Mesenchymal stem cell (in vitro differentiated cells and primary cell): ENCODE data around the gene TMEFF1.

Experiments
- DNase-seq: peaks from one replicate; pipeline ENCODE4 v3.0.0-alpha.2; 2013
- H2AFZ ChIP-seq: one replicate; pipeline ENCODE4 v1.6.1; 2013; ENCODE audit warnings: low read depth, mild to moderate bottlenecking, control low read depth, inconsistent platforms, low read length, moderate library complexity
- H2AK5ac ChIP-seq: 2 replicates; pipeline ENCODE4 v1.6.1; 2013; ENCODE audit warnings: low read length, moderate library complexity, mild to moderate bottlenecking, inconsistent platforms; ENCODE audit not compliant: severe bottlenecking
- H2BK120ac ChIP-seq: one replicate; pipeline ENCODE4 v1.6.1; 2013; ENCODE audit warnings: low read depth, mild to moderate bottlenecking, inconsistent platforms, low read length, moderate library complexity
- H2BK12ac ChIP-seq, 2 experiments: one replicate each; pipeline ENCODE4 v1.6.1; 2013; ENCODE audit warnings: inconsistent platforms in 2 of 2, low read length in 2 of 2, mild to moderate bottlenecking in 2 of 2, moderate library complexity in 2 of 2, control low read depth in 1 of 2
- H2BK15ac ChIP-seq: one replicate; pipeline ENCODE4 v1.6.1; 2013; ENCODE audit warnings: mild to moderate bottlenecking, low read depth, inconsistent platforms; ENCODE audit not compliant: poor library complexity, severe bottlenecking
- H2BK5ac ChIP-seq: 2 replicates; pipeline ENCODE4 v1.6.1; 2013; ENCODE audit warnings: low read depth, mild to moderate bottlenecking, low read length, control low read depth, inconsistent platforms; ENCODE audit not compliant: poor library complexity, severe bottlenecking
- H3K14ac ChIP-seq, 2 experiments: one replicate each; pipeline ENCODE4 v1.6.1; 2013; ENCODE audit warnings: inconsistent platforms in 2 of 2, low read length in 2 of 2, control low read depth in 1 of 2, mild to moderate bottlenecking in 1 of 2, moderate library complexity in 1 of 2
- H3K18ac ChIP-seq, 2 experiments: one replicate each; pipeline ENCODE4 v1.6.1; 2013; ENCODE audit warnings: inconsistent platforms in 2 of 2, low read length in 2 of 2, control low read depth in 1 of 2, low read depth in 1 of 2, mild to moderate bottlenecking in 1 of 2
- H3K23ac ChIP-seq, 2 experiments: one replicate each; pipeline ENCODE4 v1.6.1; 2013; ENCODE audit warnings: inconsistent platforms in 2 of 2, low read length in 2 of 2, mild to moderate bottlenecking in 2 of 2, moderate library complexity in 2 of 2, control low read depth in 1 of 2
- H3K27ac ChIP-seq: 2 replicates; pipeline ENCODE4 v1.5.1; 2013; ENCODE audit warnings: mild to moderate bottlenecking, moderate library complexity, low read length, control low read depth, inconsistent platforms; ENCODE audit not compliant: poor library complexity, severe bottlenecking
- H3K27me3 ChIP-seq, 2 experiments: 2 replicates each; pipeline versions ENCODE4 v1.6.1 to v1.7.0; 2013; ENCODE audit warnings: low read length in 2 of 2, mild to moderate bottlenecking in 2 of 2, moderate library complexity in 2 of 2, control low read depth in 1 of 2, inconsistent platforms in 1 of 2; ENCODE audit not compliant: control insufficient read depth in 1 of 2, insufficient read depth in 1 of 2
- H3K36me3 ChIP-seq, 2 experiments: 2 replicates each; pipeline versions ENCODE4 v1.6.1 to v1.7.0; 2013; ENCODE audit warnings: low read length in 2 of 2, control low read depth in 1 of 2, inconsistent platforms in 1 of 2, low read depth in 1 of 2, mild to moderate bottlenecking in 1 of 2; ENCODE audit not compliant: insufficient read depth in 2 of 2, control insufficient read depth in 1 of 2
- H3K4ac ChIP-seq, 2 experiments: one replicate each; pipeline ENCODE4 v1.6.1; 2013; ENCODE audit warnings: inconsistent platforms in 2 of 2, low read length in 2 of 2, mild to moderate bottlenecking in 2 of 2, moderate library complexity in 2 of 2, control low read depth in 1 of 2, low read depth in 1 of 2
- H3K4me1 ChIP-seq: 2 replicates; pipeline ENCODE4 v1.6.1; 2013; ENCODE audit warnings: low read depth, low read length, control low read depth; ENCODE audit not compliant: control insufficient read depth, insufficient read depth
- H3K4me2 ChIP-seq: 2 replicates; pipeline ENCODE4 v1.6.1; 2013; ENCODE audit warnings: low read length, mild to moderate bottlenecking, inconsistent platforms; ENCODE audit not compliant: poor library complexity, severe bottlenecking
- H3K4me3 ChIP-seq, 2 experiments: 2 replicates each; pipeline versions ENCODE4 v1.5.1 to v1.7.0; 2013; ENCODE audit warnings: low read length in 2 of 2, mild to moderate bottlenecking in 2 of 2, control low read depth in 1 of 2, low read depth in 1 of 2; ENCODE audit not compliant: insufficient read depth in 1 of 2
- H3K79me1 ChIP-seq: replicated peaks from 2 replicates; pipeline ENCODE4 v1.6.1; 2013; ENCODE audit warnings: mild to moderate bottlenecking, control low read depth, low read length, inconsistent platforms; ENCODE audit not compliant: poor library complexity, severe bottlenecking
- H3K9ac ChIP-seq: 2 replicates; pipeline ENCODE4 v1.7.0; 2013; ENCODE audit warnings: mild to moderate bottlenecking, low read length, moderate library complexity
- H3K9me3 ChIP-seq: 2 replicates; pipeline ENCODE4 v1.7.0; 2013; ENCODE audit warnings: mild to moderate bottlenecking, low read length; ENCODE audit not compliant: control insufficient read depth
- H4K8ac ChIP-seq: one replicate; pipeline ENCODE4 v1.6.1; 2013; ENCODE audit warnings: inconsistent platforms, mild to moderate bottlenecking, low read length, moderate library complexity
- H4K91ac ChIP-seq: one replicate; pipeline ENCODE4 v1.6.1; 2013; ENCODE audit warnings: mild to moderate bottlenecking, low read length, inconsistent platforms
- WGBS: methylation state at CpG from one replicate; pipeline ENCODE4 v1.1.7; 2013; ENCODE audit warnings: mixed read lengths; 5-methylcytosine and 5-hydroxymethylcytosine counted together

Gene TMEFF1

DNA sequence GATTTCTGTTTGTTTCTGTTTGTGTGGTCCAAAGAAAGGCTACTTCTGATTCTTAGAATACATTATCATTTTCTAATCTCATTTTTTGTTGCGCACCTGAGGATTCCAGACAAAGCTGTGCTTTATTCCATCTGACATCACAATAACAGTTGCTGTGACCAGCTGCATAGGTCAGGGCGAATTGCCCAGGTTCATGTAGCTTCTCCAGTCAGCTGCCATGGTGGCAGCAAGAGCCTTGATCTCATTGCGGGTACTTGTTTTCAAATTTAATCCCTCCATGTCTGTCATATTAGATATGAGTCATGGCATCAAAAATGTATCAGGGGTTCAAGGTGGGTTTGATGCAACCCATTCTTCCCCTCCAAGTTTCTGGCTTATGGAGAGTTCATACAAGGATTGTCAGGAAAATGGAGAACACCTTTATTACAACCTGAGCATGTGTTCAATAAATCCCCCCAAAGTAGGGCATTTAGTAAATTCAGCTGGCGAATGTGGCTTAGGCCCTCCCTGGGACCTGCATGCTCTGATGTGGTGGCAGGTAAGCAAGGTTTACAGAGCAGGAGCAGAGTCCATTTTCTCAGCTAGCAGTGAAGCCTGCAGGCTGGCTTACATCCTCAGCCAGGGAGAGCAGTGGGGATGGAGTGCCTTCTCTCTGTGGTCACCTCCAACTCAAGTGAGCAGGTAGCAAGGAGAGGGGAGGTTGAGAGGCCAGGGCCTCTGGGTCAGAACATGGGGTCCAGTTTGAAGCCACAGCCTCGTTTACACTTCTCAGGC, 118.9 kb downstream of the TMEFF1 start:
- WGBS, result 84% methylated on average over 4 of the region's 5 CpGs
- Histone ChIP-seq H3K4me1 (no peaks in the 10 kb centered on the region), H3K9me3 (no peaks in the 10 kb centered on the region), H3K79me1 (no peaks in the 10 kb centered on the region), H3K27ac (no peak overlapping the region), H3K36me3 (peaks cover 0 to 3% of the 10 kb centered on the region in 2 experiments), H4K8ac (no peak overlapping the region), H3K4me3 (no peak overlapping the region), H3K23ac (no peak overlapping the region), H2BK5ac (no peak overlapping the region), H3K27me3 (peaks cover 0 to 2% of the 10 kb centered on the region in 2 experiments), H3K4me2 (no peak overlapping the region), H2BK120ac (no peak overlapping the region), H2AK5ac (no peak overlapping the region), H4K91ac (no peak overlapping the region), H3K9ac (no peak overlapping the region), H3K18ac (no peak overlapping the region), H3K4ac (no peak overlapping the region), H2BK12ac (no peak overlapping the region), H3K14ac (no peak overlapping the region), H2BK15ac (no peak overlapping the region), H2AFZ (no peak overlapping the region)
- DNase-seq, result no peak

DNA sequence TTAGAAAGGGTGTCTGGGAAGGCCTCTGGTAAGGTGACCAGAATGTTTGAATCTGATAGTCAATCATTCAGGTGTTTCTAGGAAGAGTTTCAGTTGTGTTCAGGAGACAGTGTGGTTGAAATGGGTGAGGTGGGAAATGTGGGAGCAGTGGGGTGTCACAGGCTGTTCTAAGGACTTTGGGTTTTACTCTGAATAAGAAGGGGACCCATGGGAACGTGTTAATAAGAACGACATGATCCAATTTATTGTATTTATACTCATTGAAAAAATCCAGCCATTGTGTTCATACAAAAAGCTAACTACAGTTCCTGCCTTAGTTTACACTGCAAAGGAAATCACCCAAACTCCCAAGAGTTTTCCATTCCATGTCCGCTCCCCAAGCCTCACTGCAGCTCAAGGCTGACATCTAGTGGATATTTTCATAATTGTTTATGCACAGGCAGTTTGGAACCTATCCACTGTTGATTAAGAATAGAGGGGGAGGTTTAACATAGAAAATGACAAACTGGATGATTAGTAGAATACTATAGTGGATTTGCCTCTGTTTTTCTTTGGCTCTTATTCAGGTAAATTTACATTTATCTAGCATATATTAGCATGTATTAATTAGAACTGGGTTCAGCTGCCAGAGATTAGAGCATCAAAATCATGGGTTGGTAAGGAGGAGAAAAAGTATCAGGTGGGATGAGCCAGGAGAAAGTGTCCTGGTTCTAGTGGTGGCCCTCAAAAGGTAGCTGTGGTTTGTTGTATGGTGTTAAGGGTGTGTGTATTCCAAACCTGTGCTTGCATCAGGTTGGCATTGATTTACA, 122.6 kb downstream of the TMEFF1 start:
- Histone ChIP-seq H2AK5ac (no peak overlapping the region), H4K8ac (no peak overlapping the region), H2BK15ac (no peak overlapping the region), H3K4ac (no peak overlapping the region), H3K79me1 (no peaks in the 10 kb centered on the region), H3K18ac (no peak overlapping the region), H3K36me3 (no peaks in the 10 kb centered on the region), H3K4me1 (peaks cover 1% of the 10 kb centered on the region), H3K14ac (no peak overlapping the region), H3K27ac (no peak overlapping the region), H3K4me3 (no peak overlapping the region), H3K23ac (no peak overlapping the region), H3K27me3 (peaks cover 0 to 9% of the 10 kb centered on the region in 2 experiments), H2AFZ (no peak overlapping the region), H3K9ac (no peak overlapping the region), H2BK5ac (no peak overlapping the region), H4K91ac (no peak overlapping the region), H3K9me3 (no peaks in the 10 kb centered on the region), H2BK120ac (no peak overlapping the region), H2BK12ac (no peak overlapping the region), H3K4me2 (no peak overlapping the region)
- 4% methylated on average over 3 of the region's 3 CpGs for WGBS
- peak; percentile 72 for DNase-seq

DNA sequence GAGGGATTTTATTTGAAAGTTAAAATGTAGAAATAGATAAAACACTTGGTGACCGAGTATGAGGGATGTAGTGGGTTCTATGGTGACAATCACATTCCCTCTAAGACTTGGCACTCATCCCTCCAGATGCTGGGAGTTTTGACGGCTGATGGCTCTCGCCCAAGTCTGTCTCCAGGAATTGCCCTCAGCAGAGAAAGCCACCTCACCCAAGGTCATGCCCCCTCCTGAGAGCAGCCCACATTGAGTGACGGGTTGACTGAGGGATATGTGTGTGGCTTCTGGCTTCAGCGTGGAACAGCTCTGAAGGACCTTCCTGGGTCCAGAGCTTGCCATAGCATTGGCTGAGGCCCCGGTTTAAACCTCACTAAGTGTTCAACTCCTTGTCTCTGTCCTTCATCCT, 124.3 kb downstream of the TMEFF1 start:
- H2AFZ ChIP-seq, result no peak overlapping the region
- WGBS, result 94% methylated on average over 4 of the region's 6 CpGs

GRCh38 chr9:100598641-100599145, 125.7 kb downstream of the TMEFF1 start:
- Histone ChIP-seq H2BK12ac (no peak overlapping the region), H3K4ac (no peak overlapping the region), H3K4me1 (peaks cover 3% of the 10 kb centered on the region), H3K4me3 (peak overlapping the region; percentile 57 to 79), H3K9me3 (no peaks in the 10 kb centered on the region), H4K91ac (no peak overlapping the region), H4K8ac (peak overlapping the region; percentile 16), H3K14ac (no peak overlapping the region), H3K9ac (peak overlapping the region; percentile 85), H2BK120ac (no peak overlapping the region), H3K18ac (peak overlapping the region; percentile 40 to 61), H3K23ac (no peak overlapping the region), H3K36me3 (no peaks in the 10 kb centered on the region), H3K4me2 (peak overlapping the region; percentile 85), H3K79me1 (no peaks in the 10 kb centered on the region), H2BK5ac (no peak overlapping the region), H3K27me3 (peaks cover 0 to 9% of the 10 kb centered on the region in 2 experiments), H2AK5ac (no peak overlapping the region), H2BK15ac (peak overlapping the region; percentile 39), H2AFZ (no peak overlapping the region), H3K27ac (no peak overlapping the region)
- under 1% methylated on average over 34 of the region's 41 CpGs for WGBS
- peak; percentile 75 for DNase-seq

More for the DNA sequence above, 124.3 kb downstream of the TMEFF1 start:
- no peak overlapping the region for H3K23ac ChIP-seq
- H2BK5ac ChIP-seq, result no peak overlapping the region
- no peaks in the 10 kb centered on the region for H3K36me3 ChIP-seq
- H3K4me2 ChIP-seq, result no peak overlapping the region
- H3K18ac ChIP-seq, result no peak overlapping the region
- H2AK5ac ChIP-seq, result no peak overlapping the region
- no peak for DNase-seq
- H3K4me1 ChIP-seq, result peaks cover 3% of the 10 kb centered on the region
- no peak overlapping the region for H3K9ac ChIP-seq
- H3K4ac ChIP-seq, result no peak overlapping the region
- no peak overlapping the region for H3K27ac ChIP-seq
- no peak overlapping the region for H2BK15ac ChIP-seq
- H4K8ac ChIP-seq, result no peak overlapping the region
- no peak overlapping the region for H2BK120ac ChIP-seq
- peaks cover 0 to 9% of the 10 kb centered on the region in 2 experiments for H3K27me3 ChIP-seq
- H4K91ac ChIP-seq, result no peak overlapping the region
- H2BK12ac ChIP-seq, result no peak overlapping the region
- no peaks in the 10 kb centered on the region for H3K79me1 ChIP-seq
- no peaks in the 10 kb centered on the region for H3K9me3 ChIP-seq
- no peak overlapping the region for H3K14ac ChIP-seq
- no peak overlapping the region for H3K4me3 ChIP-seq
